ENCODE data around the gene TPST2. TPM values are rescaled to one million over a fixed set of nuclear protein-coding genes. Genes with fewer than 3 reads are reported as not detected.

TPST2 gene
- total and polyA plus RNA-seq, 2 experiments from 2014 or later = 35.1 to 58.3 TPM

DNA sequence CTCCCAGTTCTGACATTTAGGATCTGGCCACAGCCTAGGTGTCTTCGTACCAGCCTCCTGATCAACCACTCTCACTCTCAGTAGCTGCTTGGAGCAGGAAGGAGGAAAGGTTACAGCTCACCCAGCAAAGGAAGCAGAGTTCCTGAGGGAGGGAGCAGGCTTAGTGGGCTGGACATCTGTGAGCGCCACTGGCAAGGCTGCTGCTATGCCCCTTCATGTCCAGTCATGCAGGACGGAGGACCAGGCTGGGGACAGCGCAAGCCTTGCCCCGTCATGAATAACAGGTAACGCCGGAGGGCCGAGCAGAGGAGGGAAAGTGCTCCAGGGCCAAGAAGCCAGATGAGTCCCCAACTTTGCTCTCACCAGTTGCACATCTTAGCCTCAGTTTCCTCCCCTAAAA, 25.8 kb downstream of the TPST2 start:
- in situ Hi-C loops (cut with MboI) = no loop called here
- TF ChIP-seq EZH2 (IDR thresholded peaks at IDR 0.05; ENCODE audit: insufficient read depth, poor library complexity, severe bottlenecking) = no peak
- TF ChIP-seq EZH2phosphoT487 (IDR thresholded peaks at IDR 0.05; ENCODE audit: insufficient read depth, low read depth) = no peak
- no peaks in the 10 kb centered on the region; the same call in 1 of the 2 replicates for H3F3A ChIP-seq (ENCODE audit: insufficient read depth)
- no peaks in the 10 kb centered on the region for H3K4me1 ChIP-seq (ENCODE audit: insufficient read depth)
- no peaks in the 10 kb centered on the region for H4K20me1 ChIP-seq (ENCODE audit: insufficient read depth)
- peaks cover 65% of the 10 kb centered on the region for H3K79me2 ChIP-seq (ENCODE audit: insufficient read depth)
- H3K9me2 ChIP-seq (ENCODE audit: insufficient read depth) = no peaks in the 10 kb centered on the region
- no peaks in the 10 kb centered on the region for H3K27me3 ChIP-seq (replicated peaks; ENCODE audit: insufficient read depth)
- 98% methylated on average over 8 of the region's 8 CpGs for WGBS, 2 experiments (ENCODE audit: low coverage in 1 of 2, low lambda C conversion rate in 2 of 2, missing lambda C conversion rate in 2 of 2)
- H3K4me3 ChIP-seq = no peak overlapping the region
- H3K9ac ChIP-seq = no peak overlapping the region
- no peaks in the 10 kb centered on the region for H3K36me3 ChIP-seq (ENCODE audit: low read depth)
- H3K27ac ChIP-seq = no peak overlapping the region
- no peaks in the 10 kb centered on the region for H3K9me3 ChIP-seq (ENCODE audit: low read depth)
- DNase-seq = no peak
- H3K4me2 ChIP-seq (ENCODE audit: unreplicated experiment) = no peak overlapping the region
- H2AFZ ChIP-seq = no peak overlapping the region

DNA sequence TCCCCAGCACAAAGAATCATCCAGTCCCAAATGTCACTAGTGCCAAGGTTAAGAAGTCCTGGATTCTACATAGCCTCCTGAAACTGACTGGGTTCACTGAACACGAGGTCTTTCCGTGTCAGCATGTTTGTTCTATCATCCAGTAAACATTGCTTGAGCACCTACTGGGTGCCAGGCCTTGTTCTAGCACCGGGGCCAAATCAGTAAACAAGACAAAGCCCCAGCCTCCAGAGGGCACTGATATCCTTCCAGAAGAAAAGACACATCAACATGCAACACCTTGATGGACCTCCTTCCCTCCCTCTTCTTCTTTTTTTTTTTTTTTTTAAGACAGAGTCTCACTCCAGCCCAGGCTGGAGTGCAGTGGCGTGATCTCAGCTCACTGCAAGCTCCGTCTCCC, 26.9 kb downstream of the TPST2 start:
- in situ Hi-C loops (cut with MboI) = no loop called here
- no peak for DNase-seq
- Histone ChIP-seq H2AFZ (no peak overlapping the region), H3K27me3 (replicated peaks; ENCODE audit: insufficient read depth) (no peaks in the 10 kb centered on the region), H3K27ac (no peak overlapping the region), H3K4me3 (no peak overlapping the region), H3K4me1 (ENCODE audit: insufficient read depth) (peaks cover 5% of the 10 kb centered on the region; the same call in 1 of the 2 replicates), H3K9me3 (ENCODE audit: low read depth) (no peaks in the 10 kb centered on the region), H3K9me2 (ENCODE audit: insufficient read depth) (no peaks in the 10 kb centered on the region), H3K4me2 (ENCODE audit: unreplicated experiment) (no peak overlapping the region), H3F3A (ENCODE audit: insufficient read depth) (no peaks in the 10 kb centered on the region; the same call in 1 of the 2 replicates), H3K36me3 (ENCODE audit: low read depth) (no peaks in the 10 kb centered on the region), H3K79me2 (ENCODE audit: insufficient read depth) (peaks cover 69% of the 10 kb centered on the region), H4K20me1 (ENCODE audit: insufficient read depth) (no peaks in the 10 kb centered on the region), H3K9ac (no peak overlapping the region)
- TF ChIP-seq EZH2 (IDR thresholded peaks at IDR 0.05; ENCODE audit: insufficient read depth, poor library complexity, severe bottlenecking) = no peak
- TF ChIP-seq EZH2phosphoT487 (IDR thresholded peaks at IDR 0.05; ENCODE audit: insufficient read depth, low read depth) = no peak
- 87 to 93% methylated on average over 4 to 5 of the region's 5 CpGs for WGBS, 2 experiments (ENCODE audit: low coverage in 1 of 2, low lambda C conversion rate in 2 of 2, missing lambda C conversion rate in 2 of 2)

DNA sequence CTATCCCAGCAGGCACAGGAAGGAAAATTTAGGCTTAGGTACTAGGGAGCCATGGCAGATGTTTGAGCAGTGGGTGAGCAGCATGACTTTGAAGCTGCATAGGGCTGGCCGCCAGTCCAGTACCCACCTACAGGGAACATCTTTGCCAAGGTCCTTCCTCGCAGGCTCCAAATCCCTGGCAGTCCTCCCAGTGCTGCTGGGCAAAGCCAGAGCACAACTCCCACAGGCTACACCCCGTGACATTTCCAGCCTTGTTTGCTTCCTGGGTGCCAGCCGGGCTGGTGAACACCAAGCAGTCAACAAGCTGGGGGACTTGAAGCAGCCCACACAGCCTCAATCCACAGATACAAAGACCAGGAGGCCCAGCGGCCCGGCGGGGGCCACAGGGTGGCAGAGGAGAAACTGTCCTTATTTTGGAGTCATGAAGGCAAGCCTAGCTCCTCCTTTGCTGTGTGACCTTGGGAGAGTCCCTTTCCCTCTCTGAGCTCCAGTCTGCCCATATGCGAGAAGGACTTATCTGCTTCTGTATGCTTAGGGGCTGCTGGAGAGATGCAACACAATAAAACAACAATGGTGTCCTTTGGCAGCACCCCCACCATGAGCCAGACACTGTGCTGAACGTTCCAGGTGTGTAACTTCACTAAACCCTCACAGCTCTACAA, 28.0 kb downstream of the TPST2 start:
- Histone ChIP-seq H3K36me3 (ENCODE audit: low read depth) (no peaks in the 10 kb centered on the region), H3K9me2 (ENCODE audit: insufficient read depth) (no peaks in the 10 kb centered on the region), H4K20me1 (ENCODE audit: insufficient read depth) (no peaks in the 10 kb centered on the region), H3K27ac (no peak overlapping the region), H3K4me3 (no peak overlapping the region), H3K79me2 (ENCODE audit: insufficient read depth) (peaks cover 66% of the 10 kb centered on the region), H3K27me3 (replicated peaks; ENCODE audit: insufficient read depth) (no peaks in the 10 kb centered on the region), H2AFZ (no peak overlapping the region), H3K4me1 (ENCODE audit: insufficient read depth) (peaks cover 5% of the 10 kb centered on the region; the same call in 1 of the 2 replicates), H3K9me3 (ENCODE audit: low read depth) (no peaks in the 10 kb centered on the region), H3K4me2 (ENCODE audit: unreplicated experiment) (no peak overlapping the region), H3K9ac (no peak overlapping the region), H3F3A (ENCODE audit: insufficient read depth) (no peaks in the 10 kb centered on the region; the same call in 1 of the 2 replicates)
- no peak for DNase-seq
- 89% methylated on average over 9 of the region's 9 CpGs for WGBS, 2 experiments (ENCODE audit: low coverage in 1 of 2, low lambda C conversion rate in 2 of 2, missing lambda C conversion rate in 2 of 2)
- TF ChIP-seq EZH2phosphoT487 (IDR thresholded peaks at IDR 0.05; ENCODE audit: insufficient read depth, low read depth) (no peak), EZH2 (IDR thresholded peaks at IDR 0.05; ENCODE audit: insufficient read depth, poor library complexity, severe bottlenecking) (no peak)
- in situ Hi-C loops (cut with MboI) = no loop called here

DNA sequence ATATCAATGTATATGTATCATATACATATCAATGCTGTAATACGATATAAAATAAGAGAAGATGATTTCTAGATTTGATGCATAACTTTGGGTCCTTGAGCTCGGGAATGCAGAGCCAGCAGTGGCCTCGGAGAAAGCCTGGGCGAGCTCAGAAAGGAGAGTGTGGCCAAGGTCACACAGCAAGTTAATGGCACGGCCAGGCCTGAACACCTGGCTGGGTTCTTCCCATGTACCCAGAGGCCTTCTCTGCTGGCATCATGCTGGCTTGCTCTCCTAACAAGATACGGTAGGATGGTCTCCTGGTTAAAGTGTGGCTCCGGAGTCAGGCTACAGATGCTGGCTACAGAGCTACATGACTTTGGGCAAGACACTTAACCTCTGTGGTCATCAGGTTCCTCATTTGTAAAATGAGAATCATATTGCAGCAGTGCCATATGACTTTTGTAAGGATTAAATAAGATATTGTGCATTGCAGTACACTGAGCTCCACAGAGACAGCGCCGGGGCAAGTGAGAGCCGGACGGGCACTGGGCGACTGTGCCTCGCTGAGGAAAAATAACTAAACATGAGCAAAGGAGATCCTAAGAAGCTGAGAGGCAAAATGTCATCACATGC, 29.9 kb downstream of the TPST2 start:
- WGBS, 2 experiments (ENCODE audit: low coverage in 1 of 2, low lambda C conversion rate in 2 of 2, missing lambda C conversion rate in 2 of 2) = 91 to 94% methylated on average over 13 of the region's 13 CpGs
- no peaks in the 10 kb centered on the region for H3K9me3 ChIP-seq (ENCODE audit: low read depth)
- no peak overlapping the region for H3K9ac ChIP-seq
- H3K79me2 ChIP-seq (ENCODE audit: insufficient read depth) = peaks cover 68% of the 10 kb centered on the region
- DNase-seq = no peak
- H3F3A ChIP-seq (ENCODE audit: insufficient read depth) = no peaks in the 10 kb centered on the region; the same call in 1 of the 2 replicates
- H3K27me3 ChIP-seq (replicated peaks; ENCODE audit: insufficient read depth) = no peaks in the 10 kb centered on the region
- no peaks in the 10 kb centered on the region for H4K20me1 ChIP-seq (ENCODE audit: insufficient read depth)
- H3K4me1 ChIP-seq (ENCODE audit: insufficient read depth) = peaks cover 5% of the 10 kb centered on the region; the same call in 1 of the 2 replicates
- H3K4me3 ChIP-seq = no peak overlapping the region
- in situ Hi-C loops (cut with MboI) = no loop called here
- no peak overlapping the region for H2AFZ ChIP-seq
- TF ChIP-seq EZH2phosphoT487 (IDR thresholded peaks at IDR 0.05; ENCODE audit: insufficient read depth, low read depth) (no peak), EZH2 (IDR thresholded peaks at IDR 0.05; ENCODE audit: insufficient read depth, poor library complexity, severe bottlenecking) (no peak)
- no peaks in the 10 kb centered on the region for H3K9me2 ChIP-seq (ENCODE audit: insufficient read depth)
- H3K4me2 ChIP-seq (ENCODE audit: unreplicated experiment) = no peak overlapping the region
- H3K27ac ChIP-seq = no peak overlapping the region
- no peaks in the 10 kb centered on the region for H3K36me3 ChIP-seq (ENCODE audit: low read depth)

All from GM23248 (cell line).